Uterus (tissue), 2 donors: ENCODE measurements around the gene RAPSN.
"Not testable (repeated sequence)": the region's sequence is repeated elsewhere in the genome, so short reads cannot be mapped to it uniquely, and the experiment has no call there.

ENCODE experiments used
- POLR2A ChIP-seq, 2 donors: fragments of 450-650 bp; IDR thresholded peaks; one replicate each; pipeline ENCODE4 v1.6.1; 2016; ENCODE audit warnings: antibody characterized with exemption in 2 of 2, mild to moderate bottlenecking in 1 of 2, moderate library complexity in 1 of 2
- TF ChIP-seq, protein P1 (sequence below), 4 experiments: fragments of 200-600 bp in 2 of 4; fragments of 450-650 bp in 2 of 4; sonication (generic) in 2 of 4; IDR thresholded peaks; one replicate each; pipeline ENCODE4 v1.5.1; 2016 to 2019; ENCODE audit warnings: antibody characterized with exemption in 4 of 4, mild to moderate bottlenecking in 2 of 4, moderate library complexity in 1 of 4

DNA sequence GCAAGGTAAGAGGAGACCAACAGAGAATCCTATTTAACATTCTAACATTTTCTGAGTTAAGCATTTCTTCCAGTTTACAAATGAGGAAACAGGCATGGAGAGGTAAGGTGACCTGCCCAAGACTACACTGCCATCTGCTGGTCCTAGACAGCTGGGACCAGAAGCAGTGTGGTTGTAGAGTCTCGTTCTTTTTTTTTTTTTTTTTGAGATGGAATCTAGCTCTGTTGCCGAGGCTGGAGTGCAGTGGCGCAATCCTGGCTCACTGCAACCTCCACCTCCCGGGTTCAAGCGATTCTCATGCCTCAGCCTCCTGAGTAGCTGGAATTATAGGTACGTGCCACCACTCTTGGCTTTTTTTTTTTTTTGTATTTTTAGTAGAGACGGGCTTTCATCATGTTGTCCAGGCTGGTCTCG, 5.3 kb upstream of the RAPSN start:
- TF ChIP-seq, protein P1, sequence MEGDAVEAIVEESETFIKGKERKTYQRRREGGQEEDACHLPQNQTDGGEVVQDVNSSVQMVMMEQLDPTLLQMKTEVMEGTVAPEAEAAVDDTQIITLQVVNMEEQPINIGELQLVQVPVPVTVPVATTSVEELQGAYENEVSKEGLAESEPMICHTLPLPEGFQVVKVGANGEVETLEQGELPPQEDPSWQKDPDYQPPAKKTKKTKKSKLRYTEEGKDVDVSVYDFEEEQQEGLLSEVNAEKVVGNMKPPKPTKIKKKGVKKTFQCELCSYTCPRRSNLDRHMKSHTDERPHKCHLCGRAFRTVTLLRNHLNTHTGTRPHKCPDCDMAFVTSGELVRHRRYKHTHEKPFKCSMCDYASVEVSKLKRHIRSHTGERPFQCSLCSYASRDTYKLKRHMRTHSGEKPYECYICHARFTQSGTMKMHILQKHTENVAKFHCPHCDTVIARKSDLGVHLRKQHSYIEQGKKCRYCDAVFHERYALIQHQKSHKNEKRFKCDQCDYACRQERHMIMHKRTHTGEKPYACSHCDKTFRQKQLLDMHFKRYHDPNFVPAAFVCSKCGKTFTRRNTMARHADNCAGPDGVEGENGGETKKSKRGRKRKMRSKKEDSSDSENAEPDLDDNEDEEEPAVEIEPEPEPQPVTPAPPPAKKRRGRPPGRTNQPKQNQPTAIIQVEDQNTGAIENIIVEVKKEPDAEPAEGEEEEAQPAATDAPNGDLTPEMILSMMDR (IDR thresholded peaks at IDR 0.05): peak; percentile 62 to 74 (median 70)
- TF ChIP-seq POLR2A (IDR thresholded peaks at IDR 0.05): not testable (repeated sequence)
